Calu3 (cell line): ENCODE data around the gene MOXD1. TPM values are rescaled to one million over a fixed set of nuclear protein-coding genes. Genes with fewer than 3 reads are reported as not detected.
A peak's percentile ranks its signal among the peaks of the same experiment; 100 is the strongest.

Experiments
- BruUV-seq: library from RNA; stranded (reverse); fragments of 400-500 nt; replicated peaks from 2 replicates; lab custom pipeline; 2021; lab: Mats Ljungman, UMichigan
- CTCF ChIA-PET: fragments of 300-600 bp; sonication (Branson Sonifier 250); formaldehyde crosslinking; loops from one replicate; lab custom pipeline; 2022; ENCODE audit warnings: antibody characterized with exemption; lab: Charles Lee
- DNase-seq: peaks from one replicate; pipeline ENCODE4 v3.0.0; 2022
- H3K27ac Mint-ChIP-seq: one replicate; pipeline ENCODE4 v1.8.0; 2022; ENCODE audit warnings: mixed read lengths; ENCODE audit not compliant: unreplicated experiment
- H3K27me3 Mint-ChIP-seq: one replicate; pipeline ENCODE4 v1.8.0; 2022; ENCODE audit warnings: mixed read lengths; ENCODE audit not compliant: unreplicated experiment
- H3K36me3 Mint-ChIP-seq: one replicate; pipeline ENCODE4 v1.8.0; 2022; ENCODE audit warnings: mild to moderate bottlenecking, moderate library complexity, mixed read lengths; ENCODE audit not compliant: insufficient read depth, unreplicated experiment
- H3K4me1 Mint-ChIP-seq: one replicate; pipeline ENCODE4 v1.8.0; 2022; ENCODE audit warnings: mild to moderate bottlenecking, low read depth, mixed read lengths; ENCODE audit not compliant: unreplicated experiment
- H3K4me3 Mint-ChIP-seq: one replicate; pipeline ENCODE4 v1.8.0; 2022; ENCODE audit warnings: mild to moderate bottlenecking, low read depth, moderate library complexity, mixed read lengths; ENCODE audit not compliant: unreplicated experiment
- H3K9me3 Mint-ChIP-seq: one replicate; pipeline ENCODE4 v1.8.0; 2022; ENCODE audit warnings: low read depth, mixed read lengths; ENCODE audit not compliant: unreplicated experiment
- CTCF ChIP-seq: fragments of 200-600 bp; IDR thresholded peaks from one replicate; pipeline ENCODE4 v1.8.0; 2022; ENCODE audit warnings: antibody characterized with exemption; ENCODE audit not compliant: unreplicated experiment
- intact Hi-C: fragments of 100-400 bp; cut with micrococcal nuclease; formaldehyde crosslinking; loops from one replicate; pipeline ENCODE4 v1.10.0; 2022; ENCODE audit not compliant: unreplicated experiment
- total RNA-seq: library from RNA; stranded (reverse); gene quantifications from 2 replicates; pipeline ENCODE4 v1.2.3, GENCODE V29; 2022

Gene MOXD1
- total RNA-seq, 1 experiment from 2014 or later: 13.6 TPM

- H3K4me3 Mint-ChIP-seq: peak overlapping the region; percentile 47
- intact Hi-C loops: no loop called here
Observed at GRCh38 chr6:132333639-132334520, 67.4 kb downstream of the MOXD1 start.

GRCh38 chr6:132330759-132331158 is 70.5 kb downstream of the MOXD1 start:
- no peak for TF ChIP-seq CTCF
- DNase-seq: no peak
- intact Hi-C loops: no loop called here
- CTCF ChIA-PET: no interaction called here
- H3K4me3 Mint-ChIP-seq: no peak overlapping the region
- H3K27me3 Mint-ChIP-seq: no peaks in the 10 kb centered on the region
- peaks cover 2% of the 10 kb centered on the region for H3K9me3 Mint-ChIP-seq
- H3K4me1 Mint-ChIP-seq: peaks cover 35% of the 10 kb centered on the region
- no TSS peak for BruUV-seq
- H3K27ac Mint-ChIP-seq: no peak overlapping the region
- peaks cover 6% of the 10 kb centered on the region for H3K36me3 Mint-ChIP-seq

More at GRCh38 chr6:132333639-132334520, 67.4 kb downstream of the MOXD1 start:
- peaks cover 35% of the 10 kb centered on the region for H3K4me1 Mint-ChIP-seq
- no peaks in the 10 kb centered on the region for H3K27me3 Mint-ChIP-seq
- peaks cover 6% of the 10 kb centered on the region for H3K36me3 Mint-ChIP-seq
- CTCF ChIA-PET: interaction anchor here (0.7 to 1.3 kb wide), 4 partner anchors 16 to 593 kb away, joined by 3 read pairs; no protein-coding TSS in a partner anchor
- DNase-seq: peak; percentile 72
- TF ChIP-seq CTCF: no peak
- H3K9me3 Mint-ChIP-seq: peaks cover 2% of the 10 kb centered on the region
- H3K27ac Mint-ChIP-seq: peak overlapping the region; percentile 67
- TSS peak; percentile 79 for BruUV-seq

- Mint-ChIP-seq H3K27ac (no peak overlapping the region), H3K4me1 (no peaks in the 10 kb centered on the region), H3K4me3 (no peak overlapping the region), H3K36me3 (no peaks in the 10 kb centered on the region), H3K27me3 (no peaks in the 10 kb centered on the region), H3K9me3 (no peaks in the 10 kb centered on the region)
- intact Hi-C loops: no loop called here
- CTCF ChIA-PET: no interaction called here
- TF ChIP-seq CTCF: no peak
- BruUV-seq: no TSS peak
- no peak for DNase-seq
Observed at GRCh38 chr6:132322398-132322797, 78.9 kb downstream of the MOXD1 start.

GRCh38 chr6:132320007-132320406 is 81.3 kb downstream of the MOXD1 start:
- BruUV-seq: no TSS peak
- Mint-ChIP-seq H3K36me3 (no peaks in the 10 kb centered on the region), H3K9me3 (peaks cover 7% of the 10 kb centered on the region), H3K27ac (no peak overlapping the region), H3K4me3 (no peak overlapping the region), H3K4me1 (no peaks in the 10 kb centered on the region), H3K27me3 (no peaks in the 10 kb centered on the region)
- no peak for DNase-seq
- intact Hi-C loops: no loop called here
- TF ChIP-seq CTCF: no peak
- CTCF ChIA-PET: no interaction called here
